Measurements from ENCODE around the gene MAP3K20.

Gene MAP3K20

DNA sequence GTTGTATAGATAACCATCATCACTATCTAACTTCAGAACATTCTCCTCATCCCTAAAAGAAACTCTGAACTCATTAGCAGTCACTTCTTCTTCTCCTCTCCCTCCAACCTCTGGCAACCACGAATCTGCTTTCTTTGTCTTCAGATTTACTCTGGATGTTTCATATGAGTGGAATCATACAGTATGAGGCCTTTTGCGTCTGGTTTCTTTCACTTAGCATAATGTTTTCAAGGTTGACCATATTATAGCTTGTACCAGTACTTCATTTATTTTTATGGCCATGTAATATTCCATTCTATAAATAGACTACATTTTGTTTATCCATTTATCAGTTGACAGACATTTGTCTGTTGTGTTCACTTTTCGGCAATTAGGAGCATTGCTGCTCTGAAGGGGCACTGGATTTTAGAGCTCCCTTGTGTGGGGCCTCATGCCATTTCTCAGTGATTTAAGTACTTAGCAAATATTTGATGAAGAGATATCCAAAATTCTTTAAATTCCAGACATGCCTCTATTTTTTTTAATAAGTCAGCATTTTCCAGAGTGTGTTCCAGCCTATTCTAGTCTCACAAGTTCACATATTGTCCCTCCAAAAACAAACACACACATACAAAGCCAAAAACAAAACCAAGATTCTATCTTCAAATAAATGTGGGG lies 22.5 kb upstream of the MAP3K20 start:
- Histone ChIP-seq H3K36me3 (ENCODE audit: control insufficient read depth, insufficient read depth, low read length) (no peaks in the 10 kb centered on the region), H3K9me3 (ENCODE audit: control insufficient read depth, insufficient read depth, low read depth, low read length) (no peaks in the 10 kb centered on the region), H3K4me1 (ENCODE audit: control insufficient read depth, insufficient read depth, low read length) (no peaks in the 10 kb centered on the region), H3K9ac (ENCODE audit: low read length) (no peak overlapping the region), H3K4me3 (ENCODE audit: low read depth, low read length) (no peak overlapping the region), H3K27ac (ENCODE audit: low read depth, low read length) (no peak overlapping the region), H3K27me3 (ENCODE audit: control insufficient read depth, insufficient read depth, low read length) (no peaks in the 10 kb centered on the region)

DNA sequence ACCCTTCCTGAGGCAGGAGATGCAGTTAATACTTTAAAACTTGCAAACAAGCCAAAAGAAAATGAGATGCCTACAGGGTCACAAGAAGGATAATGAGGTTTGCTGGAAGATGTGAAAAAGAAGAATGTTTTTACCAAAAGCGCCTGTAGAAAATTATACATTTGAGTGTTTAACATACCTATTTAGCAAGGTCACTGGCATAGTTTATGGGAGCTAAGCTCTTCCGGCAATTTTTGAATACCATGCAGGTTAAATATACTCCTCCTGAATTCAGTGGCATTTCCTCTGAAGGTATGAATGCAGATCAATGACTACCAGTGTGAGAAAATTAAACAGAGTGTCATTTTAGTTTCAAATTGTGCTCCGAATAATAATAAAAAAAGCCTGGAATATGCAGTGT lies 21.2 kb upstream of the MAP3K20 start:
- Histone ChIP-seq H3K27me3 (ENCODE audit: control insufficient read depth, insufficient read depth, low read length) (no peaks in the 10 kb centered on the region), H3K4me3 (ENCODE audit: low read depth, low read length) (no peak overlapping the region), H3K9ac (ENCODE audit: low read length) (no peak overlapping the region), H3K36me3 (ENCODE audit: control insufficient read depth, insufficient read depth, low read length) (no peaks in the 10 kb centered on the region), H3K9me3 (ENCODE audit: control insufficient read depth, insufficient read depth, low read depth, low read length) (0 out of 2 replicates have a peak, but pooled peaks cover 5% of the 10 kb centered on the region), H3K27ac (ENCODE audit: low read depth, low read length) (no peak overlapping the region), H3K4me1 (ENCODE audit: control insufficient read depth, insufficient read depth, low read length) (no peaks in the 10 kb centered on the region)

DNA sequence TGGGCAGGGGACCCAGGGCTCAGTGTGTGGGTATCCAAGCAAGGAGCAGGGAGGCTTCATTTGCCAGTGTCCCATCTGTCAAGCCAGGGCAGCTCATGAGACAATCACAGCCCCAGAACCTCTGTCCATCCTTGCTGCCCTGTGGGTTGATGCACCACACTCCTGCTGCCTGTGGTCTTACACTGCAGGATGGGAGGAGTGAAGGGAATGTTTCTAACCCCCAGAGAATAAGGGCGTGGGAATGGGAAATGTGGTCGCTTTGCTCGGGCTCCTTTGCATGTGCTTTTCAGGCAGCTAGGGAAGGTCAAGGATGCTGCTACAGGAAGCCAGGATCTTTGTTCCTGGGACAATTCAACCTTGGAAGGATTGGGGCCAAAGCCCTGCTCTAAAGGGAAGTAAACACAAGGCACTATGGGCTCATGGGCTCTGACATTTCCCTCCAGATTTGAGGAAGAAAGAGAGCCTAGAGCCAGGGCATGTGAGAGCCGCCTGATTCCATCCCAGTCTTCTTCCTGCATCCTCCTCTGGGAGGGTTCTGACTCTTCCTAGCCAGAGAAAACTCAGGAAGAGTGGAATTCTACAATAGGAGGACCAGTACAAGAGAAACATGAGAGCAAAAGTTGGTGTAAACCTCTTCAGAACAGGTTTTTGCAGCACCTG lies 18.8 kb upstream of the MAP3K20 start:
- Histone ChIP-seq H3K9ac (ENCODE audit: low read length) (no peak overlapping the region), H3K27ac (ENCODE audit: low read depth, low read length) (no peak overlapping the region), H3K36me3 (ENCODE audit: control insufficient read depth, insufficient read depth, low read length) (no peaks in the 10 kb centered on the region), H3K4me3 (ENCODE audit: low read depth, low read length) (no peak overlapping the region), H3K27me3 (ENCODE audit: control insufficient read depth, insufficient read depth, low read length) (no peaks in the 10 kb centered on the region), H3K9me3 (ENCODE audit: control insufficient read depth, insufficient read depth, low read depth, low read length) (0 out of 2 replicates have a peak, but pooled peaks cover 5% of the 10 kb centered on the region), H3K4me1 (ENCODE audit: control insufficient read depth, insufficient read depth, low read length) (no peaks in the 10 kb centered on the region)

DNA sequence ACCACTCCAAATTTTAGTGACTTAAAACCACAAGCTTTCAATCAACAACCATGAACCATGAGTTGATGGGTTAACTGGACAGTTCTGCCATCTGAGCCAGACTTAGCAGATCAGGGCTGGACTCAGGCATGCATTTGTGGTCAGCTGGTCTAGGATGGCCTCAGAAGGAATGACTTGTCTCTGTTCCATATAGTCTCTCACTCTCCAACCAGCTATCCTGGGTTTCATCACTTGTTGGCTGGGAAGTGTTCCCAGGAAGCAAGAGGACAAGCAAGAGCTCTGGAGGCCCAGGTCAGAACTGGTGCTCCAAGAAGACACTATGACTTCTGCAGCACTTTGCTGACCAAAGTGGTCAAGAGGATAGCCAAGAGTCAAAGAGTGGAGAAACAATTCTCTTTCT lies 17.5 kb upstream of the MAP3K20 start:
- H3K4me3 ChIP-seq (ENCODE audit: low read depth, low read length) = no peak overlapping the region
- no peak overlapping the region for H3K9ac ChIP-seq (ENCODE audit: low read length)
- H3K27ac ChIP-seq (ENCODE audit: low read depth, low read length) = no peak overlapping the region
- no peaks in the 10 kb centered on the region for H3K36me3 ChIP-seq (ENCODE audit: control insufficient read depth, insufficient read depth, low read length)
- 0 out of 2 replicates have a peak, but pooled peaks cover 5% of the 10 kb centered on the region for H3K9me3 ChIP-seq (ENCODE audit: control insufficient read depth, insufficient read depth, low read depth, low read length)
- no peaks in the 10 kb centered on the region for H3K4me1 ChIP-seq (ENCODE audit: control insufficient read depth, insufficient read depth, low read length)
- no peaks in the 10 kb centered on the region for H3K27me3 ChIP-seq (ENCODE audit: control insufficient read depth, insufficient read depth, low read length)

DNA sequence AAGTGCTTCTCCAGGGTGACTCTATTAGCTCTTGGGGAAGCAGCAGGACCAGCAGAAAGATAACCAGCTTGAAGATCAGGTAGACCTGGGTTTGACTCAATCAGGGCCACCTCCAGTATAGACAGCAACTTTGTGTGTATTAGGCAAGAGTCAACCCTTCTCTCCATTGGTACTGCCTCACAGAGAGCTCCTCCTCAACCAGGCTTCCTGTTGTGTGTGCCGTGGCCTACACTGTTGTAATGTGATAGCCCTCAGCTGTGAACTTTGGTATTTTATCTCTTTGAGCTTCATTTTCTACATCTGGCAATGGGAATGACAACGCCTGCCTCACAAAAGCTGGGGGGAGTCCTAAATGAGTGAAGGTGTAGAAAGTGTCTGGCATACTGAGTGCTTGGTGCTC lies 17.0 kb upstream of the MAP3K20 start:
- H3K36me3 ChIP-seq (ENCODE audit: control insufficient read depth, insufficient read depth, low read length) = no peaks in the 10 kb centered on the region
- H3K9ac ChIP-seq (ENCODE audit: low read length) = no peak overlapping the region
- no peaks in the 10 kb centered on the region for H3K4me1 ChIP-seq (ENCODE audit: control insufficient read depth, insufficient read depth, low read length)
- no peak overlapping the region for H3K4me3 ChIP-seq (ENCODE audit: low read depth, low read length)
- no peaks in the 10 kb centered on the region for H3K27me3 ChIP-seq (ENCODE audit: control insufficient read depth, insufficient read depth, low read length)
- no peak overlapping the region for H3K27ac ChIP-seq (ENCODE audit: low read depth, low read length)
- H3K9me3 ChIP-seq (ENCODE audit: control insufficient read depth, insufficient read depth, low read depth, low read length) = 0 out of 2 replicates have a peak, but pooled peaks cover 5% of the 10 kb centered on the region

DNA sequence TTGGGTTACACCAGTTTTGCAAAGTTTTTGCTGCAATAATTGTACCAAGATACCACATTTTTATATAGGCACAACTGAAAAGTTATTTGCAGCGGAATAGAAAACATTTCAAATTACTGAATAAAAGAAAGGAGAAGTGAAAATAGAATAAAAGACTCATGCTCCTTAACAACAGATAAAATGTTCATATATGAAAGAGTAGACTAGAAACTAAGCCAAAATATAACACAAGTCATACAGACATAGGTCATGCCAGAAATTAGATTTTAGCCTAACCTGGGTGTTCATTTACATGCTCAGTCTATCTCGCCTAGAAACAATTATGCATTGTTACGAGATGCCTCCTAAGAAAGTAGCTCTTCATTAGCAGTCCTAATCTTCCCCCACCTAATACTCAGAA lies 16.4 kb upstream of the MAP3K20 start:
- Histone ChIP-seq H3K9me3 (ENCODE audit: control insufficient read depth, insufficient read depth, low read depth, low read length) (0 out of 2 replicates have a peak, but pooled peaks cover 5% of the 10 kb centered on the region), H3K4me3 (ENCODE audit: low read depth, low read length) (no peak overlapping the region), H3K36me3 (ENCODE audit: control insufficient read depth, insufficient read depth, low read length) (no peaks in the 10 kb centered on the region), H3K9ac (ENCODE audit: low read length) (no peak overlapping the region), H3K27ac (ENCODE audit: low read depth, low read length) (no peak overlapping the region), H3K27me3 (ENCODE audit: control insufficient read depth, insufficient read depth, low read length) (no peaks in the 10 kb centered on the region), H3K4me1 (ENCODE audit: control insufficient read depth, insufficient read depth, low read length) (no peaks in the 10 kb centered on the region)

DNA sequence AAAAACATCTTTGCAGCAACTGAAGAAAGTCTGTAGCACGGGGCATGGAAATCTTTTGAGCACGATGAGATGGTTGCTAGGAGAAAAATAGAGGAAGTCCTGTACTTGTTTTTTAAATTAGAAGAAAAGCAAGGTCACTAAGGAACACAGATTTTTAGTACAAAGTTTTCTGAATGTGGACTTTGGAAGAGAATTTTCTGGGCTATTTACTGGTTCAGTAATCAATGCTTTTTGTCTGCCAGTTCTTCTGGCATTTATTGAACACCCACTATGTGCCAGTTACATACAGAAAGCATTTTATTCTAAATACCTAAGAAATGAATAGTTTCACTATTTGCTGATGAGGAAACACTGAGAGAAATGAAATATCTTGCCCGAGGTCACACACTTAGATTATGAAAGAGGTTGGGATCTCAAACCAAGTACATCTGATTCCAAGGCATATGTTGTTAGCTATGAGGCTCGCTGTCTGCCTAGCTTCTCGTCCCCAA lies 15.6 kb upstream of the MAP3K20 start:
- Histone ChIP-seq H3K27me3 (ENCODE audit: control insufficient read depth, insufficient read depth, low read length) (no peaks in the 10 kb centered on the region), H3K27ac (ENCODE audit: low read depth, low read length) (no peak overlapping the region), H3K9ac (ENCODE audit: low read length) (no peak overlapping the region), H3K4me1 (ENCODE audit: control insufficient read depth, insufficient read depth, low read length) (no peaks in the 10 kb centered on the region), H3K9me3 (ENCODE audit: control insufficient read depth, insufficient read depth, low read depth, low read length) (0 out of 2 replicates have a peak, but pooled peaks cover 5% of the 10 kb centered on the region), H3K4me3 (ENCODE audit: low read depth, low read length) (no peak overlapping the region), H3K36me3 (ENCODE audit: control insufficient read depth, insufficient read depth, low read length) (no peaks in the 10 kb centered on the region)

DNA sequence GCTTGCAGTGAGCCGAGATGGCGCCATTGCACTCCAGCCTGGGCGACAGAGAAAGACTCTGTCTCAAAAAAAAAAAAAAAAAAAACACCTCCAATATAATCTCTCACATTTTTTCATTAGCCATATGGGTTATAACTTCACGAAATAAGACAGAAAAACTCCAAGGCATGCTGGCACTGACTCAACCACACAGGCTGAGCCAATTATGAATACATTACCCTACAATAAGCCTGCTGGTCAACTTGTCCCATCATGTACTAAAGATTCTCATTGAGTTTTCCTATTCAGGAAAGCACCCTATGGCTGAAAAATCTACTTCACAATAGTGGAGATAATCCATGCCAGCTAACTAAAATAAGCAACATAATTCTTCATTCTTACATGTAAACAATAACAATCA lies 12.8 kb upstream of the MAP3K20 start:
- no peak overlapping the region for H3K9ac ChIP-seq (ENCODE audit: low read length)
- 0 out of 2 replicates have a peak, but pooled peaks cover 5% of the 10 kb centered on the region for H3K9me3 ChIP-seq (ENCODE audit: control insufficient read depth, insufficient read depth, low read depth, low read length)
- no peak overlapping the region for H3K4me3 ChIP-seq (ENCODE audit: low read depth, low read length)
- no peaks in the 10 kb centered on the region for H3K36me3 ChIP-seq (ENCODE audit: control insufficient read depth, insufficient read depth, low read length)
- H3K27me3 ChIP-seq (ENCODE audit: control insufficient read depth, insufficient read depth, low read length) = no peaks in the 10 kb centered on the region
- no peaks in the 10 kb centered on the region for H3K4me1 ChIP-seq (ENCODE audit: control insufficient read depth, insufficient read depth, low read length)
- no peak overlapping the region for H3K27ac ChIP-seq (ENCODE audit: low read depth, low read length)

DNA sequence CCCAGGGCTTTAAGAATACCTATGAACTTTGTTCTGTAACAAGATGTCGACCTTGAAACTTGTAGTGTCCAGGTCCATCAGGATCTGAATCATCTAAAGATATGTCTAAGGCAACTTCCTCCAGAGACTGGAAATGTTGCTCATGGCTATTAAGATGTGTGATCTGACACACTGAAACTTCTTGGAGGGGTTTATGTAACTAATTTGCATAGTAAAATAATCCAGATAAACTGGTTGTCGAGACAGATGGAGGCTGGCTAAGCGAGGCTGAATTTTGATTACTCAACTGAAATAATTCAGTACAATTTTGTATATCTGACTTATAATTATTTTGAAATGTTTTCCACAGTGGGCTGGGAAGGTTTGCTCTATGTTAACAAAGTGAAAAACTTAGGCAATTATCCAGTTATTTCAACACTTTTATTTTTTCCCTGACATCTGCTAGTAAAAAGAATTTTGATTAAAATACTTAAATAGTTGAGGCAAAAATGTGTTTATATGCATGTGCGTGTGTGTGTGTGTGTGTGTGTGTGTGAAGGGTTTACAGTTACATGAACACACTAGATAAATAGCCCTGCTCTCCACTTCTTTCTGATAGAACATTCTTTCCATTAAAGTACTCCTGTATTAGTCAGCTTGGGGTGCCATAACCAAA lies 11.4 kb upstream of the MAP3K20 start:
- Histone ChIP-seq H3K9me3 (ENCODE audit: control insufficient read depth, insufficient read depth, low read depth, low read length) (no peaks in the 10 kb centered on the region), H3K27me3 (ENCODE audit: control insufficient read depth, insufficient read depth, low read length) (no peaks in the 10 kb centered on the region), H3K9ac (ENCODE audit: low read length) (no peak overlapping the region), H3K4me1 (ENCODE audit: control insufficient read depth, insufficient read depth, low read length) (no peaks in the 10 kb centered on the region), H3K4me3 (ENCODE audit: low read depth, low read length) (no peak overlapping the region), H3K36me3 (ENCODE audit: control insufficient read depth, insufficient read depth, low read length) (no peaks in the 10 kb centered on the region), H3K27ac (ENCODE audit: low read depth, low read length) (no peak overlapping the region)

DNA sequence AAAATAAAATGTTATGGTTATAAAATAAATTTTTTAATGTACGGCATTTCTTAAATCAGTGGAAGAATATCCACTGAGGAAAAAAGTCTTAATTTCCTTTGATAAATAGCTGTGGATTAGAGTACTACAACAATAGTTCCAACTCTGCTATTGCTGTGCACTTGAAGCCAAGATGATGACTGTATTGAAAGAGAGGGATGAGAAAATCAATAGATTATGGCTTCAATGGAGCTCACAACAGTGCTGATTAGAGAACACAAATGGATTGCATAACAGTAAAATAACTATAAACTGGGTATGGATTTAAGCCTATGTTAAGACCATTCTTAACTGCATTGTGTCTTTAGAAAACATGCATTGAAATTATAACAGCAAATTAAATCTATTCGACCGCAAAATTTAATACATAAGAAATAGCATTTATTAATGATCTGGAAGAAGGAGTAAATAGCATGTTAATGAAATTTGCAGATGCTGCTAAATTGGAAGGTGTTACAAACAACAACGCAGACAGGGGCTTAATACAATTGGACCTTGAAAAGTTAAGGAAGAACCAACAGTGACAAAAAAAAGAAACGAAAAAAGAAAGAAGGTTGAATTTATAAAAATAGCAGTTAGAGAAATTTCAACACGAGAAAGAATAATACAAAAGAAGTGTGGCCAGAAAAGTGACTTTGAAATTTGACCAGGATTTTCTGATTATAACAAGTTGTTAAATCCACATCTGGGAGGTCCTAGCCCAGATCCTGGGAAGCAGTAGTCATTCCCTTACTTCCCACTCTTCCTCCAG lies 8.6 kb upstream of the MAP3K20 start:
- Histone ChIP-seq H3K4me3 (ENCODE audit: low read depth, low read length) (no peak overlapping the region), H3K9me3 (ENCODE audit: control insufficient read depth, insufficient read depth, low read depth, low read length) (no peaks in the 10 kb centered on the region), H3K9ac (ENCODE audit: low read length) (no peak overlapping the region), H3K27me3 (ENCODE audit: control insufficient read depth, insufficient read depth, low read length) (no peaks in the 10 kb centered on the region), H3K4me1 (ENCODE audit: control insufficient read depth, insufficient read depth, low read length) (no peaks in the 10 kb centered on the region), H3K27ac (ENCODE audit: low read depth, low read length) (no peak overlapping the region), H3K36me3 (ENCODE audit: control insufficient read depth, insufficient read depth, low read length) (no peaks in the 10 kb centered on the region)
